HG02973 (cell line): Measurements from ENCODE around the gene BATF3.
"Not testable (repeated sequence)": the region's sequence is repeated elsewhere in the genome, so short reads cannot be mapped to it uniquely, and the experiment has no call there.

Experiments used
- ATAC-seq: cut with Tn5 transposase; IDR thresholded peaks from one replicate; pipeline ENCODE4 v1.9.1; 2021; ENCODE audit warnings: moderate library complexity; ENCODE audit not compliant: unreplicated experiment

Gene BATF3, protein sequence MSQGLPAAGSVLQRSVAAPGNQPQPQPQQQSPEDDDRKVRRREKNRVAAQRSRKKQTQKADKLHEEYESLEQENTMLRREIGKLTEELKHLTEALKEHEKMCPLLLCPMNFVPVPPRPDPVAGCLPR

GRCh38 chr1:212699625-212700222 is at the start of gene BATF3:
Gene BATF3 (minus strand): TSS chr1:212699840. CDS start chr1:212699762, 78 bp downstream.
- peak; percentile 7 for ATAC-seq

DNA sequence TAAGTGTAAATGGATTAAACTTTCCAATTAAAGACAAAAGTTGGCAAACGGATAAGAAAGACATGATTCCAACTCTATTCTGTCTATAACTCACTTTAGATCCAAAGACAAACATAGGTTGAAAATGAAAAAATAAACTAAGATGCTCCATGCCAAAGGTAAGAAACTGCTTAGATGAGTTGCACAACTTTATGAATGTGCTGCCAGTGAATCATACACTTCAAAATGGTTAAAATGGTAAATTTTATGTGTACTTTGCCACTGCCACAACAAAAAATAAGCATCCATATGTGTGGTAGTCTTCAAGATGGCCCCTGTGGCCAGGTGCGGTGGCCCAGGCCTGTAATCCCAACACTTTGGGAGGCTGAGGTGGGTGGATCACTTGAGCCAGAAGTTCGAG is 46.9 kb upstream of the BATF3 start:
- ATAC-seq = no peak

- ATAC-seq = no peak
Measured at GRCh38 chr1:212745303-212745702, 45.7 kb upstream of the BATF3 start.

- ATAC-seq = no peak
Measured at GRCh38 chr1:212743901-212744475, 44.3 kb upstream of the BATF3 start.

DNA sequence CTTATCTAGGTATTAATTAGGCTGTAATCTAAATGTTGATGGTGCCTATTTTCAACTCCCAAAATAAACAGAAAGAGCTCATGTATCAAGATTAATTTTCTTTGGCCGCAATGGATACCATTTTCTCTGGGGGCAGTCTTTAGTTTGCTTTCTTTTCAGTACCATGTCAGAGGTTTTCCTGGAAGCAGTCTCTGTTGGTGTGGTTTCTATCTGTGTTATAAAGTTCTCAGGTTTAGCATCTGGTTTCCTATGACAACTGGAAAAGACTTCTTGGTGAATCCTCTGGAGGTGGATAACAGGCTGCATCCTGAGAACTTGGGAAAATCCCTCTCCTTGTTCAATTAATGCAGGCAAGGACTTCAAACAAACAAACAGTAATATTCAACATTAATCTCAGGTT is 38.7 kb upstream of the BATF3 start:
- no peak for ATAC-seq

GRCh38 chr1:212737559-212737958 is 37.9 kb upstream of the BATF3 start:
- ATAC-seq = no peak

DNA sequence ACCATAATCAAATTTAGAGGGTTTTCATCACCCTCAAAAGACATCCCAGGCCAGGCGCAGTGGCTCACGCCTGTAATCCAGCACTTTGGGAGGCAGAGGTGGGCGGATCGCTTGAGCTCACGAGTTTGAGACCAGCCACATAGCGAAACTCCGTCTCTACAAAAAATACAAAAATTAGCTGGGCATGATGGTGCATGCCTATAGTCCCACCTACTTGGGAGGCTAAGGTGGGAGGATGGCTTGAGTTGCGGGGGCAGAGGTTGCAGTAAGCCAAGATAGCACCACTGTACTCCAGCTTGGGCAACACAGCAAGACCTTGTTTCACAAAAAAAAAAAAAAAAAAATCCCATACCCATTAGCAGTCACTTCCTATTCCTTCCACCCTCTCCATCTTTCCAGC is 33.5 kb upstream of the BATF3 start:
- ATAC-seq = no peak

DNA sequence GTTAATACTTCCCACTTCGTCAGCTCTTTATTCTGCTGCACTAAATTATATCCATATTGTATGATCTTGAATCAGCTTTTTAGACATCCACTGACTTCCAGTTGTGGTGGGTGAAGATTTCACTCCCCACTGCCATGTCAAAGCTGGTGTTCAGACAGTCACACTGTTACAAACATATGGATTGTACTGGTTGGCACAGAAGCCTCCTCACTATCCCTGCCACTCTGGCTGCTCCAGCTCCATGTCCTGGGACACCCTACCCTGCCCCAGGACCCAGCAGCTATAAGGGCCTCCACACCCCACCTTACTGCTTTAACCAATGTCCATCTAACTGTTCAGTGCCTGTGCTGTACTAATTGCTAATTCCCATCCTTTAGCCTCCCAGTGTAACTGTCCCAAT is 32.0 kb upstream of the BATF3 start:
- no peak for ATAC-seq

- ATAC-seq = no peak
Measured at GRCh38 chr1:212728606-212729005, 29.0 kb upstream of the BATF3 start.

DNA sequence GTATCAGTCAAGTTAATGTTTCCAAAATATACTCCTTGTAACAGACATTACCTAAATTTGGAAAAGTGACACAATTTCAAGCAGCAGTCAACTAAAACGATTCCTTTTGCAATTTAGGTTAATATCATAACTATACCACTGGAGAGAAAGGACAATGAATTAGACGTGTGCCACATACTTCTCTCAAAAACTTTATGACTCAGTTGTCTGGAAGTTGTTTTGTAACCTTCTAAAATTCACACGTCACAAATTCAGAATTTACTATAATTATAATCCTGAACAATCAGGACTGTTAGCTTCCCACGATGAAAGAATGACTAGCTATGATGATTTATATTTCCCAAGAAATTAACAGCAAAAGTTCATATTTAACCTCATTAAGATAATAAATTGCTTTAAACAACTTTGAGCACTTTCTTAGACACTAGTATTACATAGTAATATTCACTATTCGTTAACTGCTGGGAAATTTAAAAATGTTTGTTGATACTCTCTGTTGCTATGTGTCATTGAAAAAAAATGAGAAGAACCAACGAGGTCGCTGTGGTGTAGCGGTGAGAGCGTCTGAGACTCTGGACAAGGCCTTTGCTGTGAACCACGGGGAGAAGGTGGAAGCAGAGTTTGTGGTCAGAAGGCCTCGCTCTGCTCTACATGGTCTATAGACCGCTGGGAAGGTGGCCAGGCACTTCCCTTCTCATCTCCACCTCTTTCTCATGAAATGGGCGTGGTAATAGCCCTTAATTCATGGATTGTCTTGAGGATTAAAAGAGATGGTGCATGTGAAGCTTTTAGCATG is 27.9 kb upstream of the BATF3 start:
- no peak for ATAC-seq

- ATAC-seq = not testable (repeated sequence)
Measured at GRCh38 chr1:212724679-212725078, 25.0 kb upstream of the BATF3 start.

GRCh38 chr1:212722270-212722957 is 22.8 kb upstream of the BATF3 start:
- ATAC-seq = no peak

DNA sequence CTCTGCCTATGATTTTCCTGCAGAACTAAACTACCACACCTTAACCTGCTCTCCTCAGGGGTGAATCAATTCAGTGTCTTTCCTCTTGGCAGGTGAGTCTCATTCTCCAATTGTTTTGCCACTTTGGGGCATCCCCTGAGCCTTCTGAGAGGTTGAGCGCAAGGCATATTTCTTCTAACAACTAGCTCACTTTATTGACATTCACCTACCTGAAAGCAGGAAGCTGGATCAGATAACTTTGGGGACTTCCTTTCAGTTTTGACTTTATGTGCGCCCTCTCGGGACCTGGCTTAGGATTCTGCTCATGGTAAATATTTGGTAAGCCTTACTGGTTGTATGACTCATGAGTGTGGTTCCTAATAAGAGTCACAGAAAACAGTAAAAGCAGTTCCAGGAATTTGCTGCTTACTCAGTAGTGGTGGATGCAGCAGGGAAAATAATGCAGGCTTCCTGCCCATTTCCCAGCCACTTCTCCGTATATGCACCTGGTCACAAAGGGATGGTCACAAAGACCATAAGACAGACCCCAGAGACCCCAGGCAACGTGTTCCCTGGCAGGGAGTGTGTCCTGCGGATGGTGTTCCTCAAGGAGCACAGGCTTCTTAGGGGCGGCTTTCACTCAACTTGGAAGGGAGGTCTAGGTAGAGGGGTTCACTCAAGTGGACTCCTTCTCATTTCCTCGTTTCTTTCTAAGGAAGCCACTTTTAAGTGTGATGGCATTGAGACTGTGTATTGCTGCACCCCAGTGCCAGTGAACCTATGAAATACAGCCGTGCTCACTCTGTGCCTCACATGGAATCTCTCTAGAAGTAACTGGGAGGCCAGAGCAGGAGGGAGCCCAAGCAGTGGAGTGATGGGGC is 22.0 kb upstream of the BATF3 start:
- ATAC-seq = no peak

- ATAC-seq = no peak
Measured at GRCh38 chr1:212719633-212720032, 20.0 kb upstream of the BATF3 start.

DNA sequence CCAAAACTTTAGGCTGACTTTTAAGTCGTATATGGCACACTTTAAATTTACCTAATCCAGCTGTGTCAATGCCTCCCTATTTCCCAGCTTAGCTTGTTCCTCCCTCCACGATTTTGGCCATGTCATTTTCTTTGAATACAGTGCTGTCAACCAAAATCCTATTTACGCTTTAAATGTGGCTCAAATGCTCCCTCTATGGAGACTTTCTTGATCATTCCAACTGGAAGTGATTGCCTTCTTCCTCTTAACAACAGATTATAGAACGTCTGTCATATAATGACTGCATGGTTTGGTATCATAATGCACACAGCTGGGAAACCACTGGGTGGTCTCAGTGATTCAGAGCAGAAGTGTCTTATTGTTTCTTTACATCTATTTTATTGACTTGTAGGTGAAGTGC is 18.9 kb upstream of the BATF3 start:
- no peak for ATAC-seq

- no peak for ATAC-seq
Measured at GRCh38 chr1:212716161-212716560, 16.5 kb upstream of the BATF3 start.

DNA sequence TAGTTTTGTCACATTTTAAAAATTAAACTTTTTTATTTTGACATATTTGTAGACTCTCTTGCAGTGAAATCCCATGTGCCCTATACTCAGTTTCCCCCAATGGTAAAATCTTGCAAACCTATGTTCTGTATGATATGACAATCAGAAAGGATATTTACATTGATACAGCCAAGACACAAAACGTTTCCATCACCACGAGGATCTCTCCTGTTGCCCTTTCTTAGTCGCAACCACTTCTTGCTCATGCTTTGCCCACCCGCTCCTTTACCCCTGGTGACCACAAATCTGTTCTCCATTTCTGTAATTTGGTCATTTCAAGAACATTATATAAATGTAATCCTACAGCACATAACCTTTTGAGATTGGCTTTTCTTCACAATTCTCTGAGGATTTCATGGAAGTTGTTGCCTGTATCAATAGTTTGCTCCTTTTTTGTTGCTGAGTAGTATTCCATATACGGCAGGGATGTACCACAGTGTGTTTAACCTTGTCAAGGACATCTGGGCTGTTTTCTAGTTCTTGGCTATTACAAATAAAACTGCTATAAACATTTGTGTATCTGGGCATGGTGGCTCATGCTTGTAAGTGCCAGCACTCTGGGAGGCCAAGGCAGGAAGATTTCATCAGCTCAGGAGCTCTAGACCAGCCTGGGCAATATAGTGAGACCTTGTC is 14.0 kb upstream of the BATF3 start:
- no peak for ATAC-seq

GRCh38 chr1:212712451-212713303 is 13.0 kb upstream of the BATF3 start:
- ATAC-seq = no peak

GRCh38 chr1:212711974-212712373 is 12.3 kb upstream of the BATF3 start:
- not testable (repeated sequence) for ATAC-seq
